ENCODE measurements around the gene ADTRP. TPM values are rescaled to one million over a fixed set of nuclear protein-coding genes. Genes with fewer than 3 reads are reported as not detected.

The ADTRP gene
- total and polyA plus RNA-seq, 2 donors (not counting 1 experiment from before 2014, with no cell fraction given): 0.18 to 1.2 TPM

DNA sequence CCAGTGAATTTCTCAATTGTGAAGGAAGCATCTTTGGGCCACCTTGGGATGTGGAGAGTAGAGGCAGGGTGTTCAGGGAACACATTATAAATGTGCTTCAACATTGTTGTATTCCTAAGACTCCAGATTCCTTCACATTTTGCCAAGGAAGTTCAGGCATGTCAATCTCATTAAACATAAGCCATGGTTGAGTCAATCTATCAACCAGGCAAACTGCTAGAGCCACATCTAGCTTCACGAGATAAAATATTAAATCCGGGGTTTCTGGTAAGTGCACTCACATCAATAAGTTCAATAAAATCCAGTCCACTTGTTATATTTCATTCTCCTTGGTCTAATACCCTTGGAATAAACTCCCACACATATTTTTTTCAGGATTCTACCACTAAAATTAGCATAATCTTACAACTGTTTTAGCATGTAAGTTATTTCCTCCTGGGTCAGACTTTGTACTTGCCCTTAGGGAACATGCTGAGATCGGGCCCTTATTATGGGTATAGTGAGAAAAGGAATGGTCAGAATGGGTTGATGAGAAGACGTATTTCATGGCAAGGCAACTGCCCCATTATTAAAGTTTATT is 93.6 kb downstream of the ADTRP start:
- Histone ChIP-seq H3K9me3 (ENCODE audit: control extremely low read depth in 1 of 3, control insufficient read depth in 2 of 3, insufficient read depth in 1 of 3, low read length in 2 of 3) (peaks cover 2 to 6% (median 4%) of the 10 kb centered on the region in 3 donors), H3K9ac (ENCODE audit: low read length) (no peak overlapping the region), H3K27me3 (replicated peaks in 1 of 4; ENCODE audit: control extremely low read depth in 1 of 4, control insufficient read depth in 3 of 4, insufficient read depth in 4 of 4, low read length in 3 of 4) (no peaks in the 10 kb centered on the region), H2AFZ (ENCODE audit: insufficient read depth, low read depth, low read length, poor library complexity, severe bottlenecking) (no peak overlapping the region), H3K4me3 (ENCODE audit: control extremely low read depth in 1 of 5, extremely low read depth in 1 of 5, insufficient read depth in 1 of 5, low read depth in 2 of 5, low read length in 4 of 5) (no peak overlapping the region), H3K27ac (ENCODE audit: low read length in 2 of 2) (no peak overlapping the region), H3K36me3 (replicated peaks in 1 of 2; ENCODE audit: control extremely low read depth in 1 of 2, control insufficient read depth in 1 of 2, extremely low read depth in 1 of 2, insufficient read depth in 2 of 2, low read length in 1 of 2) (no peaks in the 10 kb centered on the region), H4K20me1 (ENCODE audit: control insufficient read depth, insufficient read depth, low read length, poor library complexity, severe bottlenecking) (no peaks in the 10 kb centered on the region), H3K4me1 (ENCODE audit: control insufficient read depth in 2 of 2, insufficient read depth in 2 of 2, low read length in 2 of 2) (no peaks in the 10 kb centered on the region), H3K4me2 (replicated peaks; ENCODE audit: low read depth, low read length, poor library complexity, severe bottlenecking) (no peak overlapping the region), H3K79me2 (ENCODE audit: control insufficient read depth, insufficient read depth, low read length) (no peaks in the 10 kb centered on the region)
- intact Hi-C loops (cut with micrococcal nuclease): no loop called here
- DNase-seq: no peak
- ATAC-seq (ENCODE audit: low read depth): no peak
- Mint-ChIP-seq H3K4me3 (no peak overlapping the region), H3K27me3 (peaks cover 21% of the 10 kb centered on the region), H3K27ac (no peak overlapping the region), H3K9me3 (ENCODE audit: insufficient read depth) (peaks cover 9% of the 10 kb centered on the region), H3K4me1 (no peaks in the 10 kb centered on the region)
- ChIA-PET CTCF (interaction anchor here (2.2 kb wide), 1 partner anchor 29 kb away, joined by 7 read pairs; no protein-coding TSS in a partner anchor), POLR2A (no interaction called here)
- TF ChIP-seq, protein P1, sequence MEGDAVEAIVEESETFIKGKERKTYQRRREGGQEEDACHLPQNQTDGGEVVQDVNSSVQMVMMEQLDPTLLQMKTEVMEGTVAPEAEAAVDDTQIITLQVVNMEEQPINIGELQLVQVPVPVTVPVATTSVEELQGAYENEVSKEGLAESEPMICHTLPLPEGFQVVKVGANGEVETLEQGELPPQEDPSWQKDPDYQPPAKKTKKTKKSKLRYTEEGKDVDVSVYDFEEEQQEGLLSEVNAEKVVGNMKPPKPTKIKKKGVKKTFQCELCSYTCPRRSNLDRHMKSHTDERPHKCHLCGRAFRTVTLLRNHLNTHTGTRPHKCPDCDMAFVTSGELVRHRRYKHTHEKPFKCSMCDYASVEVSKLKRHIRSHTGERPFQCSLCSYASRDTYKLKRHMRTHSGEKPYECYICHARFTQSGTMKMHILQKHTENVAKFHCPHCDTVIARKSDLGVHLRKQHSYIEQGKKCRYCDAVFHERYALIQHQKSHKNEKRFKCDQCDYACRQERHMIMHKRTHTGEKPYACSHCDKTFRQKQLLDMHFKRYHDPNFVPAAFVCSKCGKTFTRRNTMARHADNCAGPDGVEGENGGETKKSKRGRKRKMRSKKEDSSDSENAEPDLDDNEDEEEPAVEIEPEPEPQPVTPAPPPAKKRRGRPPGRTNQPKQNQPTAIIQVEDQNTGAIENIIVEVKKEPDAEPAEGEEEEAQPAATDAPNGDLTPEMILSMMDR (IDR thresholded peaks at IDR 0.05): no peak
- TF ChIP-seq EZH2 (IDR thresholded peaks at IDR 0.05; ENCODE audit: borderline replicate concordance, insufficient read depth, low read depth, low read length, poor library complexity, severe bottlenecking): no peak
- 100% methylated on average over 2 of the region's 4 CpGs for WGBS (ENCODE audit: insufficient coverage)

DNA sequence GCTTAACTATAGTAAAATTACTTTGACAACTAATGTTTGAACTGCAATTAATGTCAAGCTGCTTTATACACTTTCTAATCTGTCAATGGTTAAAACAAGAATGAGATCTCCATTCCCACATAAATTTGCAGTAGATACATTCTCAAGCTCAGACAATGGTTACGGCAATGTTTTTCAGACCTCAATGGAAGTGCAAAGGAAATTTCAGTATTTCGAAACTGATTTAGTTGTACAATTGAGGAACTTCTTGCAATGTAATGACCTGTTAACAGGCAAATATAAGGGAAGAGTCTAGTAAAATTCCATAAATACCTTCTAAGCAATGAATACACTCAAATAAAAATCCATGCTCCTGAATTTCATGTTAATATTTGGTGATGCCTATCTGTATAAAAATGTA is 94.7 kb downstream of the ADTRP start:
- H3K79me2 ChIP-seq (ENCODE audit: control insufficient read depth, insufficient read depth, low read length): no peaks in the 10 kb centered on the region
- ChIA-PET POLR2A (no interaction called here), CTCF (interaction anchor here (0.8 kb wide), 1 partner anchor 28 kb away, joined by 3 read pairs; no protein-coding TSS in a partner anchor)
- WGBS (ENCODE audit: insufficient coverage): no CpG with 5 or more reads among the region's 2 CpGs
- no peak overlapping the region for H3K4me2 ChIP-seq (replicated peaks; ENCODE audit: low read depth, low read length, poor library complexity, severe bottlenecking)
- H2AFZ ChIP-seq (ENCODE audit: insufficient read depth, low read depth, low read length, poor library complexity, severe bottlenecking): no peak overlapping the region
- H3K27me3 ChIP-seq (replicated peaks in 1 of 4; ENCODE audit: control extremely low read depth in 1 of 4, control insufficient read depth in 3 of 4, insufficient read depth in 4 of 4, low read length in 3 of 4): no peaks in the 10 kb centered on the region
- peaks cover 3 to 8% (median 4%) of the 10 kb centered on the region in 3 donors for H3K9me3 ChIP-seq (ENCODE audit: control extremely low read depth in 1 of 3, control insufficient read depth in 2 of 3, insufficient read depth in 1 of 3, low read length in 2 of 3)
- Mint-ChIP-seq H3K4me1 (no peaks in the 10 kb centered on the region), H3K4me3 (no peak overlapping the region), H3K27ac (no peak overlapping the region), H3K27me3 (peaks cover 14% of the 10 kb centered on the region), H3K9me3 (ENCODE audit: insufficient read depth) (peaks cover 12% of the 10 kb centered on the region)
- no peaks in the 10 kb centered on the region for H3K4me1 ChIP-seq (ENCODE audit: control insufficient read depth in 2 of 2, insufficient read depth in 2 of 2, low read length in 2 of 2)
- intact Hi-C loops (cut with micrococcal nuclease): no loop called here
- no peak for DNase-seq
- H3K4me3 ChIP-seq (ENCODE audit: control extremely low read depth in 1 of 5, extremely low read depth in 1 of 5, insufficient read depth in 1 of 5, low read depth in 2 of 5, low read length in 4 of 5): no peak overlapping the region
- TF ChIP-seq, protein P1 (IDR thresholded peaks at IDR 0.05): no peak
- no peak overlapping the region for H3K27ac ChIP-seq (ENCODE audit: low read length in 2 of 2)
- no peak overlapping the region for H3K9ac ChIP-seq (ENCODE audit: low read length)
- H3K36me3 ChIP-seq (replicated peaks in 1 of 2; ENCODE audit: control extremely low read depth in 1 of 2, control insufficient read depth in 1 of 2, extremely low read depth in 1 of 2, insufficient read depth in 2 of 2, low read length in 1 of 2): no peaks in the 10 kb centered on the region
- no peaks in the 10 kb centered on the region for H4K20me1 ChIP-seq (ENCODE audit: control insufficient read depth, insufficient read depth, low read length, poor library complexity, severe bottlenecking)
- ATAC-seq (ENCODE audit: low read depth): no peak

Data from B cell (primary cell).